ENCODE results near the gene GAL3ST3.

- TF ChIP-seq POLR2A (IDR thresholded peaks at IDR 0.05), result no peak
- peak in 3 of 11 experiments; percentile 2 to 14 (median 4) for TF ChIP-seq CTCF (IDR thresholded peaks at IDR 0.05 in 8 of 11, conservative IDR thresholded peaks at IDR 0.05 in 3 of 11)
These were observed 46.2 kb downstream of the GAL3ST3 start for GRCh38 chr11:66002648-66003225.

Measured in spleen (tissue), 7 donors.